ENCODE data around the gene CORIN. TPM values are rescaled to one million over a fixed set of nuclear protein-coding genes. Genes with fewer than 3 reads are reported as not detected.

Gene CORIN
- total RNA-seq, 3 donors from 2014 or later, result 1.6 to 6.4 (median 1.6) TPM

- H3K27ac ChIP-seq, result no peak overlapping the region
- no peaks in the 10 kb centered on the region for H3K27me3 ChIP-seq
- no peak for DNase-seq (ENCODE audit: low spot score in 2 of 2)
- intact Hi-C loops (cut with DNase I; ENCODE audit: low total_unique reads), result no loop called here
- no peak for TF ChIP-seq POLR2A (IDR thresholded peaks at IDR 0.05)
- TF ChIP-seq, protein P1, sequence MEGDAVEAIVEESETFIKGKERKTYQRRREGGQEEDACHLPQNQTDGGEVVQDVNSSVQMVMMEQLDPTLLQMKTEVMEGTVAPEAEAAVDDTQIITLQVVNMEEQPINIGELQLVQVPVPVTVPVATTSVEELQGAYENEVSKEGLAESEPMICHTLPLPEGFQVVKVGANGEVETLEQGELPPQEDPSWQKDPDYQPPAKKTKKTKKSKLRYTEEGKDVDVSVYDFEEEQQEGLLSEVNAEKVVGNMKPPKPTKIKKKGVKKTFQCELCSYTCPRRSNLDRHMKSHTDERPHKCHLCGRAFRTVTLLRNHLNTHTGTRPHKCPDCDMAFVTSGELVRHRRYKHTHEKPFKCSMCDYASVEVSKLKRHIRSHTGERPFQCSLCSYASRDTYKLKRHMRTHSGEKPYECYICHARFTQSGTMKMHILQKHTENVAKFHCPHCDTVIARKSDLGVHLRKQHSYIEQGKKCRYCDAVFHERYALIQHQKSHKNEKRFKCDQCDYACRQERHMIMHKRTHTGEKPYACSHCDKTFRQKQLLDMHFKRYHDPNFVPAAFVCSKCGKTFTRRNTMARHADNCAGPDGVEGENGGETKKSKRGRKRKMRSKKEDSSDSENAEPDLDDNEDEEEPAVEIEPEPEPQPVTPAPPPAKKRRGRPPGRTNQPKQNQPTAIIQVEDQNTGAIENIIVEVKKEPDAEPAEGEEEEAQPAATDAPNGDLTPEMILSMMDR (IDR thresholded peaks at IDR 0.05), result no peak
- no peak for TF ChIP-seq POLR2AphosphoS5 (IDR thresholded peaks at IDR 0.05)
- no peaks in the 10 kb centered on the region for H3K9me3 ChIP-seq
- H3K4me1 ChIP-seq, result no peaks in the 10 kb centered on the region
- H3K36me3 ChIP-seq, result no peaks in the 10 kb centered on the region
- no peak overlapping the region for H3K4me3 ChIP-seq
Measured at GRCh38 chr4:47662975-47663374, 174.9 kb downstream of the CORIN start.

GRCh38 chr4:47661741-47662140 lies 176.1 kb downstream of the CORIN start:
- DNase-seq (ENCODE audit: low spot score in 2 of 2), result no peak
- TF ChIP-seq, protein P1 (IDR thresholded peaks at IDR 0.05), result no peak
- TF ChIP-seq POLR2A (IDR thresholded peaks at IDR 0.05) (no peak), POLR2AphosphoS5 (IDR thresholded peaks at IDR 0.05) (no peak)

GRCh38 chr4:47659342-47659741 lies 178.5 kb downstream of the CORIN start:
- no peak overlapping the region for H3K4me3 ChIP-seq
- DNase-seq (ENCODE audit: low spot score in 2 of 2), result no peak
- TF ChIP-seq POLR2A (IDR thresholded peaks at IDR 0.05), result no peak
- TF ChIP-seq, protein P1 (IDR thresholded peaks at IDR 0.05), result no peak
- TF ChIP-seq POLR2AphosphoS5 (IDR thresholded peaks at IDR 0.05), result no peak
- H3K9me3 ChIP-seq, result no peaks in the 10 kb centered on the region
- no peaks in the 10 kb centered on the region for H3K36me3 ChIP-seq
- H3K27ac ChIP-seq, result no peak overlapping the region
- intact Hi-C loops (cut with DNase I; ENCODE audit: low total_unique reads), result no loop called here
- H3K27me3 ChIP-seq, result no peaks in the 10 kb centered on the region
- H3K4me1 ChIP-seq, result no peaks in the 10 kb centered on the region

More at GRCh38 chr4:47661741-47662140, 176.1 kb downstream of the CORIN start:
- Histone ChIP-seq H3K36me3 (no peaks in the 10 kb centered on the region), H3K4me3 (no peak overlapping the region), H3K27me3 (no peaks in the 10 kb centered on the region), H3K4me1 (no peaks in the 10 kb centered on the region), H3K9me3 (no peaks in the 10 kb centered on the region), H3K27ac (no peak overlapping the region)
- intact Hi-C loops (cut with DNase I; ENCODE audit: low total_unique reads), result no loop called here

GRCh38 chr4:47654972-47655693 lies 182.7 kb downstream of the CORIN start:
- Histone ChIP-seq H3K4me3 (no peak overlapping the region), H3K36me3 (no peaks in the 10 kb centered on the region), H3K9me3 (no peaks in the 10 kb centered on the region), H3K27ac (no peak overlapping the region), H3K27me3 (no peaks in the 10 kb centered on the region), H3K4me1 (no peaks in the 10 kb centered on the region)
- no peak for DNase-seq (ENCODE audit: low spot score in 2 of 2)
- intact Hi-C loops (cut with DNase I; ENCODE audit: low total_unique reads), result no loop called here
- TF ChIP-seq POLR2AphosphoS5 (IDR thresholded peaks at IDR 0.05) (no peak), POLR2A (IDR thresholded peaks at IDR 0.05) (no peak)
- TF ChIP-seq, protein P1 (IDR thresholded peaks at IDR 0.05), result no peak

- Histone ChIP-seq H3K4me3 (no peak overlapping the region), H3K27ac (no peak overlapping the region), H3K36me3 (no peaks in the 10 kb centered on the region), H3K9me3 (no peaks in the 10 kb centered on the region), H3K27me3 (no peaks in the 10 kb centered on the region), H3K4me1 (no peaks in the 10 kb centered on the region)
- intact Hi-C loops (cut with DNase I; ENCODE audit: low total_unique reads), result no loop called here
- TF ChIP-seq POLR2A (IDR thresholded peaks at IDR 0.05) (no peak), POLR2AphosphoS5 (IDR thresholded peaks at IDR 0.05) (no peak)
- TF ChIP-seq, protein P1 (IDR thresholded peaks at IDR 0.05), result no peak
- no peak for DNase-seq (ENCODE audit: low spot score in 2 of 2)
Measured at GRCh38 chr4:47652092-47652491, 185.8 kb downstream of the CORIN start.

All from breast epithelium (tissue), 4 donors.